Measurements from ENCODE around the gene NOC3L. TPM values are rescaled to one million over a fixed set of nuclear protein-coding genes. Genes with fewer than 3 reads are reported as not detected.
A peak's percentile ranks its signal among the peaks of the same experiment; 100 is the strongest.

The NOC3L gene
- total and polyA plus RNA-seq, 2 donors (not counting 1 experiment from before 2014, with no cell fraction given): 10.2 to 42.0 TPM

DNA sequence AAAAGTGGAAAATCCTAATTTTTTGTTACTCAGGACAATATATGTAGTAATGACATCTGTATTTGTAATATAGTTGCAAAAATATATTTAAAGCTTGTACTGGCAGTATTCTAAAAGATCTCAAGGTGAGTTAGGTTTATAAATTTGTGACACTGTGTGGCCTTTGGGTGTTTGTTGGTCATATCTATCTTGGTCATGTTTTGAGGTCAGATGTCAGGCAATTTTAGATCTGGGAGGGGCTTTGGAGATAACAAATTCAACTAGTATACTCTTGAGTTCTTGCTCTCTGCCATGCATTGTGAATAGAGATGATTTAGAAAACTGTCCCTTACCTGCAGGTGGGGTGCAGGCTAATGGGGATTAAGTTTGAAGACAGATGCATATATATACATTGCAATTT lies 42.7 kb upstream of the NOC3L start:
- peaks cover 17% of the 10 kb centered on the region for H3K27me3 Mint-ChIP-seq
- H3K36me3 ChIP-seq (replicated peaks in 1 of 2; ENCODE audit: control extremely low read depth in 1 of 2, control insufficient read depth in 1 of 2, extremely low read depth in 1 of 2, insufficient read depth in 2 of 2, low read length in 1 of 2): no peaks in the 10 kb centered on the region
- no peak overlapping the region for H3K4me2 ChIP-seq (replicated peaks; ENCODE audit: low read depth, low read length, poor library complexity, severe bottlenecking)
- ChIA-PET POLR2A (no interaction called here), CTCF (interaction anchor here (1.1 kb wide), 1 partner anchor 85 kb away, joined by 3 read pairs; no protein-coding TSS in a partner anchor)
- H3K9me3 Mint-ChIP-seq (ENCODE audit: insufficient read depth): peaks cover 3% of the 10 kb centered on the region
- no peak for DNase-seq
- no peak overlapping the region for H3K27ac ChIP-seq (ENCODE audit: low read length in 2 of 2)
- H3K4me1 Mint-ChIP-seq: peaks cover 17% of the 10 kb centered on the region
- TF ChIP-seq, protein P1, sequence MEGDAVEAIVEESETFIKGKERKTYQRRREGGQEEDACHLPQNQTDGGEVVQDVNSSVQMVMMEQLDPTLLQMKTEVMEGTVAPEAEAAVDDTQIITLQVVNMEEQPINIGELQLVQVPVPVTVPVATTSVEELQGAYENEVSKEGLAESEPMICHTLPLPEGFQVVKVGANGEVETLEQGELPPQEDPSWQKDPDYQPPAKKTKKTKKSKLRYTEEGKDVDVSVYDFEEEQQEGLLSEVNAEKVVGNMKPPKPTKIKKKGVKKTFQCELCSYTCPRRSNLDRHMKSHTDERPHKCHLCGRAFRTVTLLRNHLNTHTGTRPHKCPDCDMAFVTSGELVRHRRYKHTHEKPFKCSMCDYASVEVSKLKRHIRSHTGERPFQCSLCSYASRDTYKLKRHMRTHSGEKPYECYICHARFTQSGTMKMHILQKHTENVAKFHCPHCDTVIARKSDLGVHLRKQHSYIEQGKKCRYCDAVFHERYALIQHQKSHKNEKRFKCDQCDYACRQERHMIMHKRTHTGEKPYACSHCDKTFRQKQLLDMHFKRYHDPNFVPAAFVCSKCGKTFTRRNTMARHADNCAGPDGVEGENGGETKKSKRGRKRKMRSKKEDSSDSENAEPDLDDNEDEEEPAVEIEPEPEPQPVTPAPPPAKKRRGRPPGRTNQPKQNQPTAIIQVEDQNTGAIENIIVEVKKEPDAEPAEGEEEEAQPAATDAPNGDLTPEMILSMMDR (IDR thresholded peaks at IDR 0.05): no peak
- no peak for TF ChIP-seq EZH2 (IDR thresholded peaks at IDR 0.05; ENCODE audit: borderline replicate concordance, insufficient read depth, low read depth, low read length, poor library complexity, severe bottlenecking)
- no peak overlapping the region for H2AFZ ChIP-seq (ENCODE audit: insufficient read depth, low read depth, low read length, poor library complexity, severe bottlenecking)
- H3K4me3 ChIP-seq (ENCODE audit: control extremely low read depth in 1 of 5, extremely low read depth in 1 of 5, insufficient read depth in 1 of 5, low read depth in 2 of 5, low read length in 4 of 5): no peak overlapping the region
- H4K20me1 ChIP-seq (ENCODE audit: control insufficient read depth, insufficient read depth, low read length, poor library complexity, severe bottlenecking): no peaks in the 10 kb centered on the region
- ATAC-seq (ENCODE audit: low read depth): no peak
- peaks cover 0 to 9% (median 4%) of the 10 kb centered on the region in 3 donors for H3K9me3 ChIP-seq (ENCODE audit: control extremely low read depth in 1 of 3, control insufficient read depth in 2 of 3, insufficient read depth in 1 of 3, low read length in 2 of 3)
- H3K4me1 ChIP-seq (ENCODE audit: control insufficient read depth in 2 of 2, insufficient read depth in 2 of 2, low read length in 2 of 2): peaks cover 13 to 15% of the 10 kb centered on the region in 2 donors
- H3K9ac ChIP-seq (ENCODE audit: low read length): no peak overlapping the region
- H3K27me3 ChIP-seq (replicated peaks in 1 of 4; ENCODE audit: control extremely low read depth in 1 of 4, control insufficient read depth in 3 of 4, insufficient read depth in 4 of 4, low read length in 3 of 4): peaks cover 0 to 8% (median under 1%) of the 10 kb centered on the region in 4 experiments
- H3K4me3 Mint-ChIP-seq: peak overlapping the region; percentile 65
- H3K27ac Mint-ChIP-seq: peak overlapping the region; percentile 53
- peaks cover 40% of the 10 kb centered on the region for H3K79me2 ChIP-seq (ENCODE audit: control insufficient read depth, insufficient read depth, low read length)
- intact Hi-C loops (cut with micrococcal nuclease): loop anchor here (10.0 kb wide), 1 partner anchor 61 kb away; no protein-coding TSS in a partner anchor

Measured in B cell (primary cell).